HEK293 (cell line): Measurements from ENCODE around the gene ETV6.

Experiments
- SP7 ChIP-seq: fragments of 450-650 bp; formaldehyde crosslinking; IDR thresholded peaks from 2 replicates; pipeline ENCODE4 v1.5.1; 2016; ENCODE audit warnings: missing biosample characterization, missing genetic modification characterization
- ZFP37 ChIP-seq: fragments of 450-650 bp; formaldehyde crosslinking; IDR thresholded peaks from 2 replicates; pipeline ENCODE4 v1.5.1; 2016; ENCODE audit warnings: missing biosample characterization, missing genetic modification characterization
- TF ChIP-seq, protein P1 (sequence below): fragments of 450-650 bp; formaldehyde crosslinking; conservative IDR thresholded peaks from 2 replicates; pipeline ENCODE4 v1.5.1; 2016; ENCODE audit warnings: low read depth, missing biosample characterization, missing genetic modification characterization
- TF ChIP-seq, protein P2 (sequence below): fragments of 450-650 bp; formaldehyde crosslinking; IDR thresholded peaks from 2 replicates; pipeline ENCODE4 v1.5.1; 2016; ENCODE audit warnings: missing biosample characterization, missing genetic modification characterization

DNA sequence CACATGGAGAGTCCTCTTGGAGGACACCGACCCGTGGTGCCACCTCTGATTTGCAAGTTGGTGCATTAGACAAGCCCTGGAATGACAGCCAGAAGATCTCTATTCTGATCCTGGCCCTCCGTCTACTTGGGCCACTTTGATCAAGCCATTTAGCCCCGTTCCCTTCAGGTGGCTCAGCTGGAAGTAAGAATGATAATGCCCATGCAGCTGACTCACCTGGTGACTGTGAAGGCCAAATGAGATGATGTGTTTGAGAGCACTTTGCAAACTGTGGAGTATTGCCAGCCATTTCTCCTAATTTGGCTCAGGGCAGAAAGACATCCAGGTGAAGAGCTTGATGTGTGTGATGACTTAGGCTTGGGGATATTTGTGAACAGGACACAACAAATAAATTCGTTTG lies 165.9 kb downstream of the ETV6 start:
- TF ChIP-seq ZFP37 (tag by site-specific recombination) (no peak), SP7 (tag by site-specific recombination) (no peak)
- TF ChIP-seq, protein P1, sequence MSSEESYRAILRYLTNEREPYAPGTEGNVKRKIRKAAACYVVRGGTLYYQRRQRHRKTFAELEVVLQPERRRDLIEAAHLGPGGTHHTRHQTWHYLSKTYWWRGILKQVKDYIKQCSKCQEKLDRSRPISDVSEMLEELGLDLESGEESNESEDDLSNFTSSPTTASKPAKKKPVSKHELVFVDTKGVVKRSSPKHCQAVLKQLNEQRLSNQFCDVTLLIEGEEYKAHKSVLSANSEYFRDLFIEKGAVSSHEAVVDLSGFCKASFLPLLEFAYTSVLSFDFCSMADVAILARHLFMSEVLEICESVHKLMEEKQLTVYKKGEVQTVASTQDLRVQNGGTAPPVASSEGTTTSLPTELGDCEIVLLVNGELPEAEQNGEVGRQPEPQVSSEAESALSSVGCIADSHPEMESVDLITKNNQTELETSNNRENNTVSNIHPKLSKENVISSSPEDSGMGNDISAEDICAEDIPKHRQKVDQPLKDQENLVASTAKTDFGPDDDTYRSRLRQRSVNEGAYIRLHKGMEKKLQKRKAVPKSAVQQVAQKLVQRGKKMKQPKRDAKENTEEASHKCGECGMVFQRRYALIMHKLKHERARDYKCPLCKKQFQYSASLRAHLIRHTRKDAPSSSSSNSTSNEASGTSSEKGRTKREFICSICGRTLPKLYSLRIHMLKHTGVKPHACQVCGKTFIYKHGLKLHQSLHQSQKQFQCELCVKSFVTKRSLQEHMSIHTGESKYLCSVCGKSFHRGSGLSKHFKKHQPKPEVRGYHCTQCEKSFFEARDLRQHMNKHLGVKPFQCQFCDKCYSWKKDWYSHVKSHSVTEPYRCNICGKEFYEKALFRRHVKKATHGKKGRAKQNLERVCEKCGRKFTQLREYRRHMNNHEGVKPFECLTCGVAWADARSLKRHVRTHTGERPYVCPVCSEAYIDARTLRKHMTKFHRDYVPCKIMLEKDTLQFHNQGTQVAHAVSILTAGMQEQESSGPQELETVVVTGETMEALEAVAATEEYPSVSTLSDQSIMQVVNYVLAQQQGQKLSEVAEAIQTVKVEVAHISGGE: no peak
- TF ChIP-seq, protein P2, sequence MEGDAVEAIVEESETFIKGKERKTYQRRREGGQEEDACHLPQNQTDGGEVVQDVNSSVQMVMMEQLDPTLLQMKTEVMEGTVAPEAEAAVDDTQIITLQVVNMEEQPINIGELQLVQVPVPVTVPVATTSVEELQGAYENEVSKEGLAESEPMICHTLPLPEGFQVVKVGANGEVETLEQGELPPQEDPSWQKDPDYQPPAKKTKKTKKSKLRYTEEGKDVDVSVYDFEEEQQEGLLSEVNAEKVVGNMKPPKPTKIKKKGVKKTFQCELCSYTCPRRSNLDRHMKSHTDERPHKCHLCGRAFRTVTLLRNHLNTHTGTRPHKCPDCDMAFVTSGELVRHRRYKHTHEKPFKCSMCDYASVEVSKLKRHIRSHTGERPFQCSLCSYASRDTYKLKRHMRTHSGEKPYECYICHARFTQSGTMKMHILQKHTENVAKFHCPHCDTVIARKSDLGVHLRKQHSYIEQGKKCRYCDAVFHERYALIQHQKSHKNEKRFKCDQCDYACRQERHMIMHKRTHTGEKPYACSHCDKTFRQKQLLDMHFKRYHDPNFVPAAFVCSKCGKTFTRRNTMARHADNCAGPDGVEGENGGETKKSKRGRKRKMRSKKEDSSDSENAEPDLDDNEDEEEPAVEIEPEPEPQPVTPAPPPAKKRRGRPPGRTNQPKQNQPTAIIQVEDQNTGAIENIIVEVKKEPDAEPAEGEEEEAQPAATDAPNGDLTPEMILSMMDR (tag by site-specific recombination): no peak
